GM11168 (cell line): ENCODE measurements around the gene ARID2.

Source experiments
- in situ Hi-C: fragments of 300-500 bp; cut with MboI; formaldehyde crosslinking; loops from one replicate; pipeline ENCODE4 v1.12.0; 2022; ENCODE audit warnings: low sequenced_read_pairs; ENCODE audit not compliant: unreplicated experiment

ARID2 gene

DNA sequence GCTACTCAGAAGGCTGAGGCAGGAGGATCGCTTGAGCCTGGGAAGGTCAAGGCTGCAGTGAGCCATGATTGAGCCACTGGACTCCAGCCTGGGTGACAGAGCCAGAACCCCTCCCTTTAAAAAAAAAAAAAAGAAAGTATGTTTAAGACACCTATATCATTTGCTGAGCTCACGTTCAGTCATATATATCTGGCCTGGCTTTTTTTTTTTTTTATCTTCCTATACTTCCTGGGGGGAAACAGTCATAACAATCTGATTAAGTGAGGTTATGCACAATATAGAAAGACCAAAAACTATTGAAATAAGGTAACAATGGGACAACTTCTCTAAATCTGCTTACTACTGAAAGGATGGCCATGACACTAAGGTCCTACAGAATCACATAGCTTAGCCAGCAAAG, 9.4 kb upstream of the ARID2 start:
- in situ Hi-C loops, result no loop called here

DNA sequence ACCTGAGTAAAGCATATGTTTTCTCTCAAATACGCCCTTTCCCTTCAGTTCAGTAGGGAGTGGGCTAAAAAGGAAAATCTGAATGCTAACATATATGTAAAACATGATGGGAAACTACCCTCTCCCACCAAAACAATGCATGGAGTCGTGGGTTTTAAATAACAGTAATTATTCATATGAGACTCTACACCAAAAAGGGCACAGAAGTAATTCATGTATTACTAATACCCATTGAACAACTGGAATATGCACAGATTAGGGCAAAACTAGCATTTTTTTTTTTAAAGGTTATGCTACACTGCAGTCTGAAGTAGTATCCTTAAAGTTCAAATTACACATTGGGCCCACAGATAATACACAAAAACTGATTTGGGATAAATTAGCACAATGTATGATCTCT, 8.1 kb upstream of the ARID2 start:
- in situ Hi-C loops, result no loop called here

DNA sequence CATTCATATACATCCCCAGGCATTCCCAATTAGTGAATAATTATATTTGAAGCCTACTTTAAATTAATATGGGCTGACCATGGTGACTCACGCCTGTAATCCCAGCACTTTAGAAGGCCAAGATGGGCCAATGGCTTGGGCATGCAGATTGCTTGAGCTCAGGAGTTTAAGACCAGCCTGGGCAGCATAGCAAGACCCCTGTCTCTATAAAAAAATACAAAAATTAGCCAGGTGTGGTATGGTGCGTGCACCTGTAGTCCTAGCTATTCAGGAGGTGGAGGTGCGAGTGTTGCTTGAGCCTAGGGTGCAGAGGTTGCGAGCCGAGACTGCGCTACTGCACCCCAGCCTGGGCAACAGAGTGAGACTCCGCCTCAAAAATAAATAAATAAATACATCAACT, 7.6 kb upstream of the ARID2 start:
- in situ Hi-C loops, result no loop called here

DNA sequence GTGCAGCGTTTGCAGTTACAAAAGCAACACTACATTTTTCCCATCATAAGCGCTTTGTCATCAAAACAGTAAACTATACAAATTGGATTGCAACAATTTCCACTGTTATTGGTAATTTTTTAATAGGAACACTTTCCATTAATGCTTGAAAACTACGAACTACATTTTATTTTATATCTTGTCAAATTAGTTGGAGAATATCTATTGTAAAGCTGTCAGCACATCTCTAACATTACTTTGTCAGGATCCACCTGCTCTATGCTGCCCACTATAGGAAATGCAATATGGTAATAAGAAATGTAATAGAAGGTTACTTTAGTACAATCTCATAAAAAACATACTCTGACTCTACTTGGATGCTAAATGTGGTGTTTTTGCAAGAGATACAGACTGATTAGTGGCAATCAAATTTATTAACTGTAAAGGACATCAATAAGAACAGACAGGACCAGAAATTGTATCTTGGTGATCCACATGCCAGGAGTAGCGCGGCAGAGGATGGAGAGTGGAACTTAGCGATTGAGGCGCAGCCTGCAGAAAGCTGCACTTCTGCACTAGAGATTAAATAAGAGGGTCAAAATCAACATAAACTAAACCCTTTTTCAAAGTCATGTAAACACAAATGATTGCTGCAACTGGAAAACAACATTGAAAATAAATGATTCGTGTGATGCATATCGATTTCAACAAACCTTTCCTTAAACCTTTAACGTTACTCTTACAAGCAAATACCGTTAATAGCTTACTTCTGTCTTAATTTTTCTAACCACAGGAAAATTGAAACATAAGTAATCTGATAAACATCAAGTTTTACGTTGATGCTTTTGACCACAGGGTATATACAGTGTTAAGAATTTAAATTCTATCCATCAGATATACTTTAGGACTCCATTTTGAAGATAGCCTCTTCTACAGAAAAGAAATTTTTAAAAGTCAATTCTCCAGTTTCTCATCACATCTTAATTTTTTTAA, 3.6 kb upstream of the ARID2 start:
- in situ Hi-C loops, result loop anchor here (25.0 kb wide), 1 partner anchor 514 kb away; the partner anchor contains the start of gene ANO6

DNA sequence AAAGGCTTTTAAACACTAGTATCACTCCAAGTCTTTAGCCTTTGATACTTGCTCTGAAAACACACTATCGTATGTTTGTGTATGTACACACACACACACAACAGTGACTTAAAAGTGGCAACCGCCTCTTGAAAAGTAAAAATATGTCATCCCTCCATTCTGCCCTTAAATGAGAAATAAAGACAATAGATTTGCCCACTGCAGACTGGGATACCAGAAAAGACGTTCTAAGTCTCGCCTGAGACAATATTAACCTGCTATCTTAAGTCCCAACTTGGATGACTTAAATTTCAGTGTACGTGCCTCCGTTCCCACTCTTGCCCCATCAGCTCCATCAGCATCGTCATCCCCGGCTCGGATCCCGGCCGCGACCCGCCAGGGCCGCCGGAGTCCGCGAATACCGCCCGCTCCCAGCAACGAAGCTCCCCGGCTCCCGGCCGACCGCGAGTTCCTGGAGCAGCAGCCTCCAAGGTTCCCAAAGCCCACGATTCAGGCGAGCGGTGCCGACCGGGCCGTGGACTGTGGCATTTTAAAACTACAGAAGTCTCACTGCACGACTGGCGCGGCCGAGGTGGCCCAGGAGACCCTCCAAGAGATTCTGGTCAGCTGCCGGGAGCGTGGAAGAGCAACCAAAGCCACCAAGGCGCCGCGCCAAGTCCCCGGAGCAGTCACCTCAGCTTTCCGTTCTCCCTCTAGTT, 2.8 kb upstream of the ARID2 start:
- in situ Hi-C loops, result loop anchor here (25.0 kb wide), 1 partner anchor 514 kb away; the partner anchor contains the start of gene ANO6

DNA sequence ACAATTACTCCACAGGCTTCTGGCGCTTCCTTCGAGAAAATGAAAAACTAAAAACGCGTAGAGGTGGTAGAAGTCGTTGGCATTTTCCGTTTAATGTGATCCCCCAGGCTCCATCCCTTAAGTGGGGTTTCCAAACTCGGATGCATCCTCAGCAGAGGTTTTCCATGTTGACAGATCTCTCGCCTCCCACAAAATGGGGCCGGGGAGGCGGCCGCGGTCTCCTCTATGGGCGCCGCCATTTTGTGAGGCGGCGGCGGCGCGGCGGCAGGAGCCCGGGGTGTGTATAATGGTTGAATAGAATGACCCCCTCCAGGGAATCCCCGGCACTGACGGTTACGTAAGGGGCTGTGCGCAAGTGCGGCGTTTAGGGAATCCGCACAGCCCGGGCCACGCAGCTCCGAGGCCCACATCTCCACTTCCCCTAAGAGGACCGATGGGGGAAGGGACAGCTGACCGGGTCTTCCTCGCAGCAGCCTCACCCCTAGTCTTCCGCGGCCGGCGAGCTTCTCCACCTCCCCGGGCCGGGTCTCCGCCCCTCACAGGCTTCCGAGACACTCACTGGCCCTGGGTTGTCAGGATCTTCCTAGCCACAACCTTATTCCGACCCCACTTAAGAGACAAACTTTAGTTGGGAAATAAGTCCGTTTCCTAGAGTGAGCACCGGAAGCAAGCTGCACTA, 2.1 kb upstream of the ARID2 start:
- in situ Hi-C loops, result loop anchor here (25.0 kb wide), 1 partner anchor 515 kb away; the partner anchor contains the start of gene ANO6

DNA sequence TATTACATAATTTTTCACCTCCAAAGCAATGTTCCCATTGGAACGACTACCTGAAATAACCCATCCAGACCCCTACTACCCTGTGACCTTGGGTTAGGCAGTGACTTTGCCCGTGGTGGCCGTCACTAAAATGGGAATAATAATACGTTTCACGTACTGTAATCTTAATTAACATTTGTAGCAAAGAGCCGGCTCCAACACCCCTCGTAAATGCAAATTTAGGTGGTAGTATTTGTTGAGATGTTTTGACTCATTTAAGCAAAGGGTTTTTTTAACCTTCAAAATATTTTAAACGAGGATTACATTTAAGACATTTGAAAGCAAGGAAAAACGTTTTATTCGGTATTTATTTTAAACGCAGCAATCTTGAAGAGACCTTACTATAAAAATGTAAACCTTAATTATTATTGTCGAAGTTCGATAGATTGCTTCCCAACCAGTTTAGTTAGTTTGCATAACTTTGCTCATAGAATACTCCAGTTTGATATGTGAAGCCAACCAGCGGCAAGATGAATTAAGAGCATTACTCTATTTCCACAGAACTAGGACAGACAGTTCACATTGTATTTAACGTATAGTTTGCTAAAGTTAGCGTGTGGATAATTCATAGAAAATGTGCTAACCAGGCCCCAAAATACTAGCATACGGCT, 1.4 kb upstream of the ARID2 start:
- in situ Hi-C loops, result loop anchor here (25.0 kb wide), 1 partner anchor 516 kb away; the partner anchor contains the start of gene ANO6

DNA sequence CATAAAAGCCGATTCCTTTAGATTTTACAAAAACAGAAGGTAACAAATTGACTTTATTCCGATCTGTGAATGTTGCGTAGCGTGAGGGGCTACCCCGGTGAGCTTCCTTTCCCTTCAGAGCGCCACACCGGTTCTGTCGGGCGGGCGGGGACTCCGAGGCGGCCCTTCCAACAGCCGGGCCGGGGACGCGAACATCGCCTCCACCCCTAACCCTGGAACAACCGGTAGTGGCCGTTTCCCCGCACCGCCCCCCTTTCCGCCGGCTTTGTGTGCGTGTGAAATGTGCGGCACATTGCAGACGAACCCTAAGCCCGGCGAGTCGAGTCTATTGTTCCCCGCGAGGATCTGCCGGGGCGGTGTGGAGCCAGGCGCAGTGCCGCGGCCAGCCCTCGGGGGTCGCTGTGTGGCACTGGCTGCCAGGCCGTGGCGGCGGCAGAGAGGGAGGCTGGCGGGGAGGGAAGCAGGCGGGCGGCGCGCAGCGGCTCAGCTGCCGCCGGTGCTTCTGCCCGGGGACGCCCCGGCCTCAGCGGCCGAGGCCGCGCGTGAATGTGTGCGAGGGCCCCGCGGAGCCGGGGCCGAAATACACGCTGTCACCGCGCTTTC, 775 bp upstream of the ARID2 start:
- in situ Hi-C loops, result loop anchor here (25.0 kb wide), 1 partner anchor 516 kb away; the partner anchor contains the start of gene ANO6

DNA sequence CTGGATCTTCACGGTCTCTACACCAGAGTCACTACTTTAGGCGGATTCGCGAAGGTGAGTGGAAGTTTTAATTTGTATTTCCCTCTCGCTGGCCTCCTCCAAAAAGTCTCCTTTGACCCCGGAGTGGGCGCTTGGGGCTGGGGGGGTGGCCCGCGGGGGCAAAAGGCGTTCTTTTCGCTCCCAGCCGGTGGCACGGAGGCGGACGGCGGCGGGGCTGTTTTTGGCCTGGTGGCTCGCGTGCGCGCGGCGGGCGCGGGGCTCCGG, 510 bp downstream of the ARID2 start:
- in situ Hi-C loops, result loop anchor here (25.0 kb wide), 1 partner anchor 518 kb away; the partner anchor contains the start of gene ANO6

DNA sequence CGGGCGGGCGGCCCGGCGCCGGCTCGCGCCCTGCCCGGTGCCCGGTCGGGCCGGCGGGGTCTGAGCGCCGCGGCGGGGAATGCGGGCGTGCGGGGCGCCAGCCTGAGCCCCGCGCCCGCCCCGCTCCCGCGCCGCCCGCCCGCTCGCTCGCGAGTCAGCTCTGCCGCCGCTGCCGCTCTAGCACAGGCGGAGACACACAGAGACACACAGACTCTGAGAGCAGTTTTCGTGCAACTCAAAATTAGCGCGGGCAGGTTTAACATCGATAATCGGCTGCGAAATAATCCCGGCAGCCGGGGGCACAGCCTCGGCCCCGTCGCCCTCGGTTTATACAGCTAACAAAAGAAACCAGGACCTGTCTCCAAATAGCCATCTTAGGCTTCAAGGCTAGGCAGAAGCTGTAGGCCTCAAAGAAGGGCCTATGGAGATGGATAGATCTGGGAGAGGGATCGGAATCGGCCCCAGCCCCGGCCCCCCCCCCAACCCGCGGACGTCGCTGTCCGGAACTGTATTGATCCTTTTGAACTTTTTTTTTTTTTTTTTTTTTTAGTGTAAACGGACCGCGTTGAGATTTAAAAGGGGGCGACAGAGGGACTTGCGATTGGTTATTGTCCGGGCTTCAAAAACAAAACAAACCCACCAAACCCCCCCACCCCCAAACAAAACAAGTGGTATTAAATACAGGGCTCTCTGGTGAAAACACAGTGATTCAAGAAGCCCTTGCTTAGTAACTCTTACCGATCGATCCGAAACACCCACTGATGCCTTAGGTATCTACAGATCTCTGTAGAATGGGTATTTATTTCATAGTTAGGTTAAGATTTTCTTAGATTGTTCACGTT, 1.1 kb downstream of the ARID2 start:
- in situ Hi-C loops, result loop anchor here (25.0 kb wide), 1 partner anchor 518 kb away; the partner anchor contains the start of gene ANO6

DNA sequence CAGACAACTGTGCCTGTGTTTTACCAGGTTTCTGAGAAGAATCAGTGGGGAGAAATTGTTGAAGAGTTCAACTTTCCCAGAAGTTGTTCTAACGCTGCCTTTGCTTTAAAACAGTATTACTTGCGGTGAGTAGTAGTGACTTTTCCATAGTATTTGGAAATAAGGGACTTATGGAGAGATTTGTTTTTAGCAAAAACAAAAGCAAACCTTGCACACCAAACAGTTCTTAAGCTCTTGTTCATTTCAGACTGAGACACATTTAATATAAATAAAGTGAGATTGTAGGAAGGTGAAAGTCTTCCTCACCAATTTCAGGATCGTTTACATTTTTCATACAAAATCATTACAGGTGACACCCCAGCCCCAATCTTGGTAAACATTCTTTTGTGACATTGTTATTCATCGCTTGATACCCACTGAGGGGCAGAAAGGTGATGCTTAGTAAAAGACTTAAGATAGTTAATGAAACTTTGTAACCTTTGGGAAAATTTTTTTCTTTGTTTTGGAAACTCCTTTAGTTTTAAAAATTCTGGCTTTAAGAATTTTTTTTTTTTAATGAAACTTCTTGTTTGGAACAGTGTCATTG, 1.8 kb downstream of the ARID2 start:
- in situ Hi-C loops, result loop anchor here (25.0 kb wide), 1 partner anchor 519 kb away; the partner anchor contains the start of gene ANO6

DNA sequence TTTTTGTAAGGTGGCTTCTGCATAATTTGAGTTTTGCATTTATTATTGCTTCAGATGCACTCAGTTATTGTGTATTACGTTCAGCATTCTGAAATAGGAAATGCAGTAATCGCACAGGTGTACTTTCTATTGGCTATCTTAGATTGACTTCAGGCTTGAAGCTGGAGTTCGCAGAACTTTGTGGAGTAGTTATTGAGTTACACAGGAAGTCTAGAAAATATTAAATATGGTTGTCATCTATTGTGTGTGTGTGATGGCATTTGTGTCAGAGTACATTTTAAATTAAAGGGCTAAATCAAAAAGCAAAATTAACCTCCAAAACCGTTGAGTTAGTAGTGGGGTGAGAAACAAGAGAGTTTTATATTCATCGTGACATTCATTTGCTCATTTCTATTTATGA, 2.7 kb downstream of the ARID2 start:
- in situ Hi-C loops, result loop anchor here (25.0 kb wide), 1 partner anchor 520 kb away; the partner anchor contains the start of gene ANO6

DNA sequence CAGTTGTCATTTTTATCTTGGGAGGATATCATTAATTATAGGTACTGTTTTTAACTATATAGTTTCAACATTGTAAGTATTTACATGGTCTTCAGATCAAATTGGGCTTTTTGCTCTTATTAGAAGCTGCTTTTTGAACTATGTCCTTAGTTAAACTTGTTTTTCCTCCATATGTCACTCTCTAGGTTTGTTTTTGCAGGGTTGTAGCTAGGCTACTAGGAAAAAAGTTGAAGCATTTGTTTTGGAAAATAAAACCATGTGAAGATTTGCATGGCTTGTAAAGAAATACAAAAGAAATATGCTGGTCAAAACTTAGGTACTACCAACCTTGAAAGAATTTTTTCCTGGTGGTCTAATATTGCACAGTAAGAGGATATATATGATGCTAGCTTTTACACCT, 3.4 kb downstream of the ARID2 start:
- in situ Hi-C loops, result loop anchor here (25.0 kb wide), 1 partner anchor 521 kb away; the partner anchor contains the start of gene ANO6

DNA sequence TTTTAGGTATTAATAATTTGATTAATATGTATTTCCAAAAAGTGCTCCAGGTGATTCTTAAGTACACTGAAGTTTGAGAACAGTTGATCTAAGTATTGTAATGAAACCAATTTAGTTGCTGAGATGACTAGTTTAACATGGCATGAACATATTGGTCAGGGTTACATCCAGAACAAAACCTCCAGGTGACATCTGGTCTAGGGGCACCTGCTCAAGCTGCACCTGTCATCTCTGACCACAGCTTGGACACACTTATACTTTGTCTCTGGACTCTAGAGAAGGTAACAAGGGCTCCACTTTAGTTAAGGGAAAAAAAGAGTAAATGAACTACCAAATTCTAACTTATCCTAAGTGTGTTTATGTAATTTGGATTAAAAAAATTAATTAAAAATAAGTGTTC, 8.1 kb downstream of the ARID2 start:
- in situ Hi-C loops, result loop anchor here (25.0 kb wide), 1 partner anchor 525 kb away; the partner anchor contains the start of gene ANO6

DNA sequence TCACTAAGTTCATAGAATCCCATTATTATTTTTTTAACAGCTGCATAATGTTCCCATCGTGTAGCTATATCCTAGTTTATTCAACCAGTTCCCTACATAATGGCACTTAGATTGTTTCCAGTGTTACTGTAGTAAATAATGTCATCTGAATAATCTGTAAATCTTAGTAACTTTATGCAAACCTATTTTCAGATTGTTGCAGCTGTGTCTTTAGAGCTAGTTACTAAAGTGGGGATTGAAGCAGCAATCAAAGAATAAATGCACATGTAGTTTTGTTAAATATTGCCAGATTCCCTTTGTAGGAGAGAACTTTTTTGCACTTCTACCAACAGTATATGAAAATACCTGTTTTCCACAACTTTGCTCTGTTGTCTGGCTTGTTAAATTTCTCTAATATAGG, 13.1 kb downstream of the ARID2 start:
- in situ Hi-C loops, result loop anchor here (25.0 kb wide), 1 partner anchor 530 kb away; the partner anchor contains the start of gene ANO6

DNA sequence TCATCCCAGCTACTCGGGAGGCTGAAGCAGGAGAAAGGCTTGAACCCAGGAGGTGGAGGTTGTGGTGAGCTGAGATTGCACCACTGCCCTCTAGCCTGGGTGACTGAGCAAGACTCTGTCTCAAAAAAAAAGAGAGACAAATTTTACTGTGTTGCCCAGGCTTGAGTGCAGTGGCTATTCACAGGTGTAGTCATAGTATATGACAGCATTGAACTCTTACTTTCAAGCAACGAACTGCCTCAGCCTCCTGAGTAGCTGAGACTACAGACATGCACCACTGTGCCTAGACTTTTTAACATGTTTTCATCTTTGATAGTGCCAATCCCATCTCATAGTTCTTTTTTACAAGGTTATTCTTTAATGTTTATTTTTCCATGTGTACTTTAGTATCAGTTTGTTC, 13.7 kb downstream of the ARID2 start:
- in situ Hi-C loops, result loop anchor here (25.0 kb wide), 1 partner anchor 531 kb away; the partner anchor contains the start of gene ANO6

DNA sequence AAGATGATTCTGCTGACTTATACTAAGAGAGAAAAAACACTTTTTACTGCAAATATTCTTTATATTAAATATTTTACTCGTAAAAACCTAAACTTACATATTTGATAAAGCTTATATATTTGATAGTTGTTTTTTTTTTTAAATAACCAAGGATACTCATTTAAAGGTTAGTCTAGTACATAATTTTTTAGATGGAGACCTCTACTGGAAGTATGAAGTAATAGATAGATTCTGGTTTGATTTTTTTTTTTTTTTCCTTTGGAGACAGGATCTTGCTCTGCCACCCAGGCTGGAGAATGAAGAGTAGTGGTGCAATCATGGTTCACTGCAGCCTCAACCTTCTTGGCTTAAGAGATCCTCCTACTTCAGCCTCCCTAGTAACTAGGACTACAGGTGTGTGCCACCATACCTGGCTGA, 16.4 kb downstream of the ARID2 start:
- in situ Hi-C loops, result loop anchor here (25.0 kb wide), 1 partner anchor 534 kb away; the partner anchor contains the start of gene ANO6

DNA sequence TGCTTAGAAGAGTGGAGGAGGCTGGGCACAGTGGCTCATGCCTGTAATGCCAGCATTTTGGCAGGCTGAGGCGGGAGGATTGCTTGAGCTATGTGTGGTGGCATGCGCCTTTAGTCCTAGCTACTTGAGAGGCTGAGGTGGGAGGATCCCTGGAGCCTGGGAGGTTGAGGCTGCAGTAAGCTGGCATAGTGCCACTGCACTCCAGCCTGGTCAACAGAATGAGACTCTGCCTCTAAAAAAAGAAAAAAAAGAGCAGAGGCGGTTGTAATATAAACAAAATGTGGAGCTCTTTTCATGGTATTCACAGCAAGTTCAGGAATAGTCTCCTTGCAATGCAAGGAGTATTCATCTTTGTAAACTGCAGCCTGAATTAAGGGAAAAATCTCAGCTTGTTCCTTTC, 27.2 kb downstream of the ARID2 start:
- in situ Hi-C loops, result no loop called here
